TTC549 (cell line): ENCODE results near the gene KLRC3.
"Not testable (repeated sequence)": the region's sequence is repeated elsewhere in the genome, so short reads cannot be mapped to it uniquely, and the experiment has no call there.

Source experiments
- FAIRE-seq: peaks from 2 replicates; lab custom pipeline; 2012; peaks lifted over from hg19 to GRCh38; lab: Jason Lieb, UNC

Gene KLRC3

DNA sequence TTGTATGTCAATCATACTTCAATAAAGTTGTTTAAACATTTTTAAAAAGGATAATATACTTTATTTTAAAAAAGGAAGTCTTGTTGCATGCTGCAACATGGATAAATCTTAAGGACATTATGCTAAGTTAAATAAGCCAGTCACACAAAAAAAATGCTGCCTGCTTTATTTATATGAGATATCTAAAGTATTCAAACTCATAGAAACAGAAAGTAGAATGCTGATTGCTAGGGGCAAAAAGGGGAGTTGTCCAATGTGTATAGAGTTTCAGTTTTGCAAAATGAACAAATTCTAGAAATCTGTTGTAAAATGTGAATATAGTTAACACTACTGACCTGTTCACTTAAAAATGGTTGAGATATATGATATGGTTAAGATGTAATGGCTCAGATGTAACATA lies 19.6 kb downstream of the KLRC3 start:
- no peak for FAIRE-seq

GRCh38 chr12:10398168-10398567 lies 22.2 kb downstream of the KLRC3 start:
- FAIRE-seq: no peak

GRCh38 chr12:10397296-10397695 lies 23.1 kb downstream of the KLRC3 start:
- FAIRE-seq: no peak

DNA sequence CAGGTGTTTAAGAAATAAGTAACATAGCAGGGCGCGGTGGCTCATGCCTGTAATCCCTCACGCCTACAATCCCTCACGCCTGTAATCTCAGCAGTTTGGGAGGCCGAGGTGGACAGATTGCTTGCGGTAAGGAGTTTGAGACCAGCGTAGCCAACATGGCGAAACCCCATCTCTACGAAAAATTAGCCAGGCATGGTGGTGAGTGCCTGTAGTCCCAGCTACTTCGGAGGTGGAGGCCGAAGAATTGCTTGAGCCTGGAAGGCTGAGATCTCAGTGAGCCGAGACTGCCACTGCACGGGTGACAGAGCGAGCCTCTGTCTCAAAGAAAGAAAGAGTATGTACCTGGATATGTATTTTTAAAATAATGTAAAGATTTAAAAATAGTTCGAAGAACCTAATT lies 24.2 kb downstream of the KLRC3 start:
- FAIRE-seq: not testable (repeated sequence)

DNA sequence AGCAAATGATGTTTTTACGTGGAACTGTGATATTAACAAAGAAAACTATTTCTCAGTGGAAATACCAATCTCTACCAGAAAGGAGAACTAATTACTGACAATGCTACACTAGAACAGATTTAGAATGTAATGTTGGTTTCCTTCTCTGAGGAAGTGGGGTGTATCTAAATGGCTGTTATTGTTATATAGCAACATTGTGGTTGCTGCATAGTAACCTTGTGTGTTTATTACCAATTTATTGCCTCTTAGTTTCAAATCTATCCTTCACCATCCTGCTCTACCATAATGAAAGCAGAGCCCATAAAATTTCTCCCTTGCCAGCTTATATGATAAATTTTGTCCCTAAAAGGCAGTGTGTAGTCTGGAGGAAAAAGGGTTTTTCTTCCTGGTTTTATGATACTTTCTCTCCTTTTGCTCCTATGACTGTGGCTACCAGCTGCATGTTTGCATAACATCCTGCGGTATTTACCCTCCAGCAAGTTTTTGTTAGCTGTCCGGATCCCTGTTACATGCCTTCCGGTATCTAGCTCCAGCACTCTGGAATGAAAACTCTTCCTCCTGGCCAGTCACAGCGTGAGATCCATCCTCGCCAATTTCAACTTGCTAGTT lies 24.9 kb downstream of the KLRC3 start:
- no peak for FAIRE-seq

DNA sequence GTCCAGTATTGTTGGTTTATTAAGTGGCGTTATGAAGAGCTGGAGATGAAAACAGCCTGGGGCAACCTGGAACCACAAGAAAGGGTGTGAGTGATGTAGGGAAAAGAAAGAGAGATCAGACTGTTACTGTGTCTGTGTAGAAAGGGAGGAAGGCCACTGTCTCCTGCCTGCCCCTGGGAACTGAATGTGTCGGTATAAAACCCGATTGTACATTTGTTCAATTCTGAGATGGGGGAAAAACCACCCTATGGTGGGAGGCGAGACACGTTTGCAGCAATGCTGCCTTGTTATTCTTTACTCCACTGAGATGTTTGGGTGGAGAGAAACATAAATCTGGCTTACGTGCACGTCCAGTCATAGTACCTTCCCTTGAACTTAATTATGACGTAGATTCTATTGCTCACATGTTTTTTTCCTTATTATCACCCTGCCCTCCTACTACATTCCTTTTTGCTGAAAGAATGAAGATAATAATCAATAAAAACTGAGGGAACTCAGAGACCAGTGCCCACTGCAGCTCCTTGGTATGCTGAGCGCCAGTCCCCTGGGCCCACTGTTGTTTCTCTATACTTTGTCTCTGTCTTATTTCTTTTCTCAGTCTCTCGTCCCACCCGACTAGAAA lies 25.8 kb downstream of the KLRC3 start:
- not testable (repeated sequence) for FAIRE-seq

- no peak for FAIRE-seq
These were observed 27.1 kb downstream of the KLRC3 start for GRCh38 chr12:10393291-10393690.

- FAIRE-seq: no peak
These were observed 27.9 kb downstream of the KLRC3 start for GRCh38 chr12:10392394-10392930.

DNA sequence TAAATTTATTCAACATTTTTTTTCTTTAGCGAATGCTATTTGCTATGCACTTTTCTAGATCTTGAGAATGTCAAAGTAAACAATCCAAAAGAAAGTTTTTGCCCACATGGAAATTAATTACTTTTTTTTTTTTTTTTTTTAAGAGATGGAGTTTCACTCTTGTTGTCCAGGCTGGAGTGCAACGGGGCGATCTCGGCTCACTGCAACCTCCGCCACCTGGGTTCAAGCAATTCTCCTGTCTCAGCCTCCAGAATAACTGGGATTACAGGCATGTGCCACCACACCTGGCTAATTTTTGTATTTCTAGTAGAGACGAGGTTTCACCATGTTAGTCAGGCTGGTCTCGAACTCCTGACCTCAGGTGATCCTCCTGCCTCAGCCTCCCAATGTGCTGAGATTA lies 29.4 kb downstream of the KLRC3 start:
- not testable (repeated sequence) for FAIRE-seq

GRCh38 chr12:10389904-10390303 lies 30.5 kb downstream of the KLRC3 start, which contains the start of gene KLRK1:
Gene KLRK1 (minus strand): TSS chr12:10390041. CDS start chr12:10388810, 1,231 bp downstream.
- no peak for FAIRE-seq

- no peak for FAIRE-seq
These were observed 31.6 kb downstream of the KLRC3 start for GRCh38 chr12:10388624-10389413.

DNA sequence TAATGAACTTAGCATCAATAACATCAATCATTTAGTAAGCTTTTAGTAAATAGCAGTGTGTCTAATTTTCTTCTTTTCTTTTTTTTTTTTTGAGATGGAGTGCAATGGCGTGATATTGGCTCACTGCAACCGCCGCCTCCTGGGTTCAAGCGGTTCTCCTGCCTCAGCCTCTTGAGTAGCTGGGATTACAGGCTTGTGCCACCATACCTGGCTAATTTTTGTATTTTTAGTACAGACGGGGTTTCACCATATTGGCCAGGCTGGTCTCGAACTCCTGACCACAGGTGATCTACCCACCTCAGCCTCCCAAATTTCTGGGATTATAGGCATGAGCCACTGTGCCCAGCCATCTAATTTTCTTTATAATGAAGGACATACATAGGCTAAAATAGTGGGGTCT lies 32.9 kb downstream of the KLRC3 start:
- FAIRE-seq: not testable (repeated sequence)

GRCh38 chr12:10386857-10387256 lies 33.5 kb downstream of the KLRC3 start:
- no peak for FAIRE-seq

DNA sequence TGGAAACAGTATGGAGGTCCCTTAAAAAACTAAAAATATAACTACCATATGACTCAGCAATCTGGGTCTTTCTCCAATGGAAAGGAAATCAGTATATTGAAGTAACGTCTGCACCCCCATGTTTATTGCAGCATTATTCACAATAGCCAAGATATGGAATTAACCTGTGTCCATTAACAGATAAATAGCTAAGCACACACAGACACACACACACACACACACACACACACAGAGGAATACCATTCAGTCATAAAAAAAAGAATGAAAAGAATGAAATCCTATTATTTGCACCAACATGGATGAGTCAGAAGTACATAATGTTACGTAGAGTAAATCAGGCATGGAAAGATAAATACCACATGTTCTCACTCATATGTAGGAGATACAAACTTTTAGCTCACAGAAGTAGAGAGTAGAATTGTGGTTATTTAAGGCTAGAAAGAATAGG lies 35.2 kb downstream of the KLRC3 start:
- no peak for FAIRE-seq

GRCh38 chr12:10384191-10384590 lies 36.2 kb downstream of the KLRC3 start:
- no peak for FAIRE-seq

- FAIRE-seq: no peak
These were observed 38.3 kb downstream of the KLRC3 start for GRCh38 chr12:10381928-10382628.

DNA sequence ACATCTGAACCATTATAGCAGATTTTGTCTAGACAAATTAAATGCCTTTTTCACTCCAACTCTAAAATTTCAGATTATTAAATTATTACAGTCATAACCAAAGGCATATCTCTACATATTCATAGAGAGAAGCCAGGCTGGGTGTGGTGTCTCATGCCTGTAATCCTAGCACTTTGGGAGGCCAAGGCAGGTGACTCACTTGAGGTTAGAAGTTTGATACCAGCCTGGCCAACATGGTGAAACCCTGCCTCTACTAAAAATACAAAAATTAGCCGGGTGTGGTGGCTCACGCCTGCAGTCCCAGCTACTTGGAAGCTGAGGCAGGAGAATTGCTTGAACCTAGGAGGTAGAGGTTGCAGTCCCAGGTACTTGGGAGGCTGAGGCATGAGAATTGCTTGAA lies 41.7 kb downstream of the KLRC3 start:
- not testable (repeated sequence) for FAIRE-seq

DNA sequence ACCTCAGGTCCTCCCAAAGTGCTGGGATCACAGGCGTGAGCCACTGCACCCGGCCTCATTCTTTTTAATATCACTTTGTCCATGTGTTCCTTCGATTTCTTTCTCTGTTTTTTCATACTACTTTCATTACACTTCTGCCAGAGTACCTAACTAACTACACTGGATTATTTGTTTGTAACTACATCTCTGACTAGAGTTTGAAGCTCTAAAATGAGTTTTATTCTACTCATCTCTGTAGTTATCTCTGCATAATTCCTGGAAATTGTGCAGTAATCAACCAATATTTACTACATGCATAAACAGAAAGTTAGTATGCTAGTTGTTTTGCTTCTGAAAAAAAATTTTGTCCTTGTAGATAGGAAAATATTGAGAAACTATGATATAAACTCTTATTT lies 45.8 kb downstream of the KLRC3 start:
- no peak for FAIRE-seq

GRCh38 chr12:10372559-10372958 lies 47.8 kb downstream of the KLRC3 start:
- FAIRE-seq: no peak

GRCh38 chr12:10371893-10372535 lies 48.4 kb downstream of the KLRC3 start:
- FAIRE-seq: not testable (repeated sequence)

GRCh38 chr12:10369557-10370415 lies 50.6 kb downstream of the KLRC3 start:
- no peak for FAIRE-seq
